Fibroblast of mammary gland (primary cell): Measurements from ENCODE around the gene SETX.

Experiments used
- DNase-seq: peaks from one replicate; pipeline ENCODE4 v3.0.0-alpha.2; 2010; ENCODE audit warnings: low read depth
- H3K4me3 ChIP-seq: 2 replicates; pipeline ENCODE4 v1.5.1; 2011; ENCODE audit warnings: low read depth, mild to moderate bottlenecking, low read length, moderate library complexity; ENCODE audit not compliant: control insufficient read depth
- TF ChIP-seq, protein P1 (sequence below): conservative IDR thresholded peaks from 2 replicates; pipeline ENCODE4 v1.5.1; 2011; ENCODE audit warnings: low read depth, low read length, inconsistent platforms; ENCODE audit not compliant: control insufficient read depth, insufficient read depth

The SETX gene

DNA sequence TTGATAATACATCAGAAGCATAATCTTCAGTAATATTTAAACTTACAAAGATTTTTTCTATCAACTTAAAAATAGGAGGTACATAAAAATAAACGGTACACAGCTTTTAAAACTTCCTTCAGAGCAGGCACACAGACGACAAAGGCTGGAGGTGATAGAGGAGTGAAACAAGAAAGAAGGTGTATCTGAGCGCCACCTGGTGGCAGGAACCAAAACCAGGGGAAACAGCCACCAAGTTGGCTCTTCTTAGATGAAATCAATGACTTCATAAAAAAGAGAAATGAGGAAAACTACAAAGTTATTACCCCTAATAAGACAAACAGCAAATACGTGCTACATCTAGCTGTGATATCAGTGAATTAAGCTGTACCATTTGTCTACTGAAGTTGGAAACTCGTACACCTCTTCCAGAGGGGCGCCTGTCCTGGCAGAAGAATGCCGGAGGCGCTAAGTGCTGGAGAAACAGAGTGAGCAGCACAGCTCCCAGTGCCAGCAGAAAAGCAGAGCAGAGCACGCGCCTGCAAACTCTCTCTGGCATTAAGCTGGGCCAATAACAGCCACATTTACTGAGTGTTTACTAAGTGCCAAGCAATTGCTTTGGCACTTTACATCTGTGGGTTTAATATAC is 85.9 kb downstream of the SETX start:
- no peak overlapping the region for H3K4me3 ChIP-seq
- DNase-seq = peak; percentile 66
- TF ChIP-seq, protein P1, sequence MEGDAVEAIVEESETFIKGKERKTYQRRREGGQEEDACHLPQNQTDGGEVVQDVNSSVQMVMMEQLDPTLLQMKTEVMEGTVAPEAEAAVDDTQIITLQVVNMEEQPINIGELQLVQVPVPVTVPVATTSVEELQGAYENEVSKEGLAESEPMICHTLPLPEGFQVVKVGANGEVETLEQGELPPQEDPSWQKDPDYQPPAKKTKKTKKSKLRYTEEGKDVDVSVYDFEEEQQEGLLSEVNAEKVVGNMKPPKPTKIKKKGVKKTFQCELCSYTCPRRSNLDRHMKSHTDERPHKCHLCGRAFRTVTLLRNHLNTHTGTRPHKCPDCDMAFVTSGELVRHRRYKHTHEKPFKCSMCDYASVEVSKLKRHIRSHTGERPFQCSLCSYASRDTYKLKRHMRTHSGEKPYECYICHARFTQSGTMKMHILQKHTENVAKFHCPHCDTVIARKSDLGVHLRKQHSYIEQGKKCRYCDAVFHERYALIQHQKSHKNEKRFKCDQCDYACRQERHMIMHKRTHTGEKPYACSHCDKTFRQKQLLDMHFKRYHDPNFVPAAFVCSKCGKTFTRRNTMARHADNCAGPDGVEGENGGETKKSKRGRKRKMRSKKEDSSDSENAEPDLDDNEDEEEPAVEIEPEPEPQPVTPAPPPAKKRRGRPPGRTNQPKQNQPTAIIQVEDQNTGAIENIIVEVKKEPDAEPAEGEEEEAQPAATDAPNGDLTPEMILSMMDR = peak; percentile 85

DNA sequence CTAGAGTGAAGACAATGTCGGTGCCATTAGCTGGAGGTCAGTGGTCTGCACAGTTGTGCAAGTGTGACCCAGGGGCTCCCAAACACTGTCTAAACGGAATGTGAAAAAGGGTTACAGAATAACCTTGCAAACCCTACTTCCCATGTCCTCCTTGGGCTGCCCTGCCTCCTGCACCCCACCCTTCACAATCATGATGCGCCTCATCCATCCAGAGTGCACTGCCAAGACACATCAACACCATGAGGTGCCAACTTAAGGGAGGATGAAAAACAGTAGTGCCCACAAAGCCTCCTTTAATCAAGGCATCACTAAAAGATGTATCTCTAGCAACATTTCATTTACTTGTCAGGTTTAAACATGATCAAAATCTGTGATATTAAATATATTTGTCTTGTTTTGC is 87.1 kb downstream of the SETX start:
- no peak for DNase-seq
- H3K4me3 ChIP-seq = no peak overlapping the region
- TF ChIP-seq, protein P1 = no peak

DNA sequence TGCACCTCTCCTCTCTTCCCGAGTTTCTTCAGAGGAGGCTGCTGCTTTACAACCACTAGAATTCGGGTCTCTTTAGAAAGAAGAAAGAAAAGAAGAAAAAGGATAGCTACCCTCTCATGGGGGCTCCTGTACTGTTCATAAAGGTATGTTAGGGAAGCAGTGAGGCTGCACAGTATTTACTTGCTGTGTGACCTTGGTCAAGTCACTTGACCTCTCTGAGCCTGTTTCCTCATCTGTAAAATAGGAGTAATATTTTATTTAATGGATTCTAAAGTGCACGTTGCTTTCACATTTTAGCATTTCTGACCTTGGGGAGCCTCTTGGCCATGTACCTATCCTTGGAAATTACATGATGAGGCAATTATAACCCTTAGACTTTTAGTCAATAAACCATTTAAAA is 88.8 kb downstream of the SETX start:
- no peak overlapping the region for H3K4me3 ChIP-seq
- DNase-seq = no peak
- TF ChIP-seq, protein P1 = no peak

DNA sequence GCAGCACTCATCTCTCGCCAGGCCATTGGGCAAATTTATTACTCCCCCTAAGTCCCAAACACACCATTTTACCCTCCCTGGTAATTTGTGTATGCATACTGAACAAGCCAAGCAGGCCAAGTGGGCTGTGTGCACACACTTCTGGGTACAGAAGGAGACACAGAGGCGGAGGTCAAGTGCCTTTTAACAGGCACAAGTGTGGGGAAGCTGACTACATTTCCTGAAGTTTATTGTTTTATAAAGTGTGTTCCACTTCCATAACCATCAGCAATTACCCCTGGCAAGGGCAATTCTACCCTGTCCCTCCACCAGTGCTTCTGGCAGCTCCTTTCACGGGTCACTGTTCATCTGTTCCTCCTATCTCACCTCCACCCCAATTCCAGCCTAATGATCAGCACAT is 93.9 kb downstream of the SETX start:
- TF ChIP-seq, protein P1 = no peak
- DNase-seq = no peak

DNA sequence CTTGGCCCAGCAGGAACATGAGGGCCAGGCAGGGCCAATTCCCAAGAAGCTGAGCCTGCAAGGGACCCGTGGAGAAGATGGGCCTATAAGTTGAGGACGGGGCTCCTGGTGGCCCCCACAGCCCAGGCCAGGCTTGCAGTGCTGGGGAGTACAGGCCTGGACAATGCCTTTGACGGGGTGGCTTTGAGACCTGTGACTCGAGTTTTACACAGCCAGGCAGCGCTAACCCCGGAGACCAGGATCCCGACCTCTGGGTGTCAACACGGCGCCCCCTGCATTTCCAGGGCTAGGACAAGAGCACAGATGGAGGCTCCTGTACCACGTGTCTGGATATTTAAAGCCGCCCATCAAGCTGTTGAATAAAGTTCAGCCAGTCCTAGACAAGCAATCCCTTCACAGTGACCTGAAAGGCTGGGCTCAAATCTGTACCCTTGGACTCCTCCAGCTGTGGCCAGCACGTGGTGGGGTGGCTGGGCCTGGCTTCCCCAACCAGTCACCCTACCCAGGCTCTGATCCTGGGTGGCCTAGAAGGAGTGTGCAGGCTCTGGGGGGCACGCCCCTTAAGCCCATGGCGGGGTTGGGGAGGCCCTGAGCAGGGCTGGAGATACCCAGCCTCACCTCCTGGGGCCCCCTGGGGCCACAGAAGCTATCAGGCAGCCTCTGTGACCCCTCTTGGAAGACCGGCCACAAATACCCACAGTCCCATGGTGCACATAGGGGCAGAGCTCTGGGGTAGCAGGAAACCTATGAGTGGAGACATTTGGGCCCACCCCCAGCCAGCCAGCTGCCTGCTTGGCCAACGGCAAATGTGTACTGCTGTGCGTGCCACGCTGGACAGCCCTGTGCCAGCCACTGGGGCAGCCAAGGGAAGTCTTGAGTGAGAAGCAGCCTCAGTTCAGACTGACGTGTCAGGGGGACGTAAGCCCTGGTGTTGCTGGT is 104.2 kb downstream of the SETX start:
- H3K4me3 ChIP-seq = no peak overlapping the region
- DNase-seq = no peak
- TF ChIP-seq, protein P1 = no peak

More for the DNA sequence above, 93.9 kb downstream of the SETX start:
- H3K4me3 ChIP-seq = no peak overlapping the region

DNA sequence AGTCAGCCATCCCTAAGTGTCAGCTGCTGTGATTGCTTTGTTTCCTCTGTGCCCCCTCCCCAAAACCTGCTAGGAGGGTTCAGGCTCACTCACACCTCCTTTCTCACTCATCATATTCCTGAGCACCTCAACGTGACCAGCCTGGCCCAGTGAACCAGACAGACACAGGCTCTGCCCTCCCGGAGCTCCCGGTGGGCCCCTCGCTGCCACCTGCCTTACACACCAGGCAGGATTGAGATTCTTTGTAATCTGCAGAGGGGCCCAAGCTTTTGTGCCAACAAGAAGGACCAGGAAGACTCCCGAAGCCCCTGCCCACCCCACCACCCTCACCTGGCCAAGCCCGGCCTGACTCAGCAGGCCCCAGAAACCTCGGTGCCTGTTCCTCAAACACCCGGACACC is 105.1 kb downstream of the SETX start:
- TF ChIP-seq, protein P1 = no peak
- H3K4me3 ChIP-seq = no peak overlapping the region
- no peak for DNase-seq

DNA sequence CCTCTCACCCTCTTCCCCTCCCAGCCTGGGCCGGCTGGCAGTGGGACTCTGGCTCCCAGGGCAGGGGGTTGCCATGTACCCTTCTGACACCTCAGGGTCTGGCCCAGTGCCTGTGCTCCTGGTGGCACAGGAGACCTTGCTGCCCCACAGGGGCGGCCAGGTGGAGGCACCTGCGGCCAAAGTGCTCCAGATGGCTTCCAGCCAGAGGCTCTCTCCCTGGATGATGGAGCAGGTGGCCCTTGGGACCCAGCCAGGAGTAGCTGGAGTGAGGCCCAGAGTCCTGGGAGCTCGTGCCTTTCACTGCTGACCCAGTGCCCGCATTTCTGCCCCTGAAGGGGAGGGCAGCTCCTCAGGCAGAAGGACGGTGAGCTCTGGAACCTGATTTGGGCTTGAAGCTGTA is 105.7 kb downstream of the SETX start:
- TF ChIP-seq, protein P1 = no peak

More for the DNA sequence above, 105.7 kb downstream of the SETX start:
- no peak overlapping the region for H3K4me3 ChIP-seq
- DNase-seq = no peak
